SK-N-SH (cell line): ENCODE measurements around the gene MPPE1. TPM values are rescaled to one million over a fixed set of nuclear protein-coding genes. Genes with fewer than 3 reads are reported as not detected.

Experiments used
- CTCF ChIA-PET: fragments of 300-600, 350-600 bp; formaldehyde crosslinking; extraction: SDS; loops from one replicate; lab custom pipeline; 2021; lab: Yijun Ruan, JAX
- POLR2A ChIA-PET: fragments of 350-600 bp; sonication (Branson Sonifier 250); formaldehyde crosslinking; extraction: SDS; loops from one replicate; lab custom pipeline; 2020; ENCODE audit warnings: antibody characterized with exemption, inconsistent platforms; lab: Yijun Ruan, JAX
- DNase-seq: peaks from one replicate; pipeline ENCODE4 v3.0.0; 2012
- H2AFZ ChIP-seq: fragments of 200-600 bp; sonication (generic); 2 replicates; pipeline ENCODE4 v1.8.1; 2016; ENCODE audit warnings: antibody characterized with exemption, mild to moderate bottlenecking, low read depth
- H3F3A ChIP-seq: fragments of 200-600 bp; sonication (generic); replicated peaks from 2 replicates; pipeline ENCODE3; 2016; ENCODE audit warnings: antibody characterized with exemption, mild to moderate bottlenecking; ENCODE audit not compliant: insufficient read depth
- H3K27ac ChIP-seq, 2 experiments: fragments of 200-500 bp in 1 of 2; fragments of 200-600 bp in 1 of 2; sonication (Bioruptor generic) in 1 of 2; sonication (generic), shearing (Covaris generic) in 1 of 2; 2 replicates each; pipeline versions ENCODE4 v1.5.1 to v1.6.1; 2014 to 2016; ENCODE audit warnings: low read depth in 2 of 2, inconsistent platforms in 1 of 2, low read length in 1 of 2, mild to moderate bottlenecking in 1 of 2, mixed read lengths in 1 of 2
- H3K27me3 ChIP-seq: fragments of 200-600 bp; sonication (generic), shearing (Covaris generic); 2 replicates; pipeline ENCODE4 v1.6.1; 2016; ENCODE audit warnings: mixed run types; ENCODE audit not compliant: insufficient read depth
- H3K36me3 ChIP-seq, 2 experiments: fragments of 200-500 bp in 1 of 2; fragments of 200-600 bp in 1 of 2; sonication (Bioruptor generic) in 1 of 2; sonication (generic) in 1 of 2; replicated peaks in 1 of 2; 2 replicates each; pipeline versions ENCODE3 to v1.5.1; 2014 to 2016; ENCODE audit warnings: low read length in 1 of 2, mild to moderate bottlenecking in 1 of 2; ENCODE audit not compliant: insufficient read depth in 2 of 2, control insufficient read depth in 1 of 2
- H3K4me1 ChIP-seq, 2 experiments: fragments of 200-500 bp in 1 of 2; fragments of 200-600 bp in 1 of 2; sonication (Bioruptor generic) in 1 of 2; sonication (generic), shearing (Covaris generic) in 1 of 2; 2 replicates each; pipeline versions ENCODE4 v1.5.1 to v1.6.1; 2014 to 2016; ENCODE audit warnings: low read depth in 1 of 2, low read length in 1 of 2, mixed run types in 1 of 2; ENCODE audit not compliant: insufficient read depth in 2 of 2, control insufficient read depth in 1 of 2
- H3K4me2 ChIP-seq: fragments of 200-600 bp; sonication (generic), shearing (Covaris generic); 2 replicates; pipeline ENCODE4 v1.6.1; 2017; ENCODE audit warnings: mixed run types
- H3K4me3 ChIP-seq, 2 experiments: fragments of 200-500 bp in 1 of 2; fragments of 200-600 bp in 1 of 2; sonication (Bioruptor generic) in 1 of 2; sonication (generic), shearing (Covaris generic) in 1 of 2; 2 replicates each; pipeline versions ENCODE4 v1.5.1 to v1.8.1; 2014 to 2016; ENCODE audit warnings: low read depth in 2 of 2, inconsistent platforms in 1 of 2, low read length in 1 of 2, mild to moderate bottlenecking in 1 of 2, mixed read lengths in 1 of 2, moderate library complexity in 1 of 2
- H3K79me2 ChIP-seq: fragments of 200-600 bp; sonication (generic); 2 replicates; pipeline ENCODE4 v1.8.1; 2017; ENCODE audit warnings: mild to moderate bottlenecking; ENCODE audit not compliant: insufficient read depth
- H3K9ac ChIP-seq: fragments of 200-600 bp; sonication (generic); 2 replicates; pipeline ENCODE4 v1.6.1; 2017; ENCODE audit warnings: mixed run types
- H3K9me2 ChIP-seq: fragments of 200-600 bp; sonication (generic); 2 replicates; pipeline ENCODE4 v1.6.1; 2017; ENCODE audit warnings: mixed run types
- H3K9me3 ChIP-seq: fragments of 200-600 bp; sonication (generic); 2 replicates; pipeline ENCODE4 v1.6.1; 2017; ENCODE audit warnings: mixed run types, mild to moderate bottlenecking, moderate library complexity
- H4K20me1 ChIP-seq: fragments of 200-600 bp; sonication (generic); 2 replicates; pipeline ENCODE4 v1.6.1; 2017; ENCODE audit warnings: mild to moderate bottlenecking, mixed run types; ENCODE audit not compliant: insufficient read depth
- EP300 ChIP-seq, 2 experiments: IDR thresholded peaks; 2 replicates each; pipeline versions ENCODE4 v1.4.0 to v1.6.1; 2012; ENCODE audit warnings: borderline replicate concordance in 1 of 2, low read depth in 1 of 2, low read length in 1 of 2
- GABPA ChIP-seq: IDR thresholded peaks from 2 replicates; pipeline ENCODE4 v1.4.0; 2012; ENCODE audit warnings: low read depth, mild to moderate bottlenecking
- RAD21 ChIP-seq: IDR thresholded peaks from 2 replicates; pipeline ENCODE4 v1.6.1; 2012; ENCODE audit warnings: mild to moderate bottlenecking, low read length
- RFX5 ChIP-seq: IDR thresholded peaks from 2 replicates; pipeline ENCODE4 v1.6.1; 2012; ENCODE audit warnings: mild to moderate bottlenecking, improper control_type of control experiment, low read length
- RXRA ChIP-seq: IDR thresholded peaks from 2 replicates; pipeline ENCODE4 v1.4.0; 2012; ENCODE audit warnings: low read depth, mild to moderate bottlenecking, borderline replicate concordance
- SMC3 ChIP-seq: IDR thresholded peaks from 2 replicates; pipeline ENCODE4 v1.6.1; 2012; ENCODE audit warnings: low read depth, low read length, improper control_type of control experiment
- TAF1 ChIP-seq: IDR thresholded peaks from 2 replicates; pipeline ENCODE4 v1.6.1; 2012; ENCODE audit warnings: low read depth, mild to moderate bottlenecking, low read length, moderate library complexity, borderline replicate concordance
- TCF12 ChIP-seq: IDR thresholded peaks from 2 replicates; pipeline ENCODE4 v1.4.0; 2012
- TEAD4 ChIP-seq: IDR thresholded peaks from 2 replicates; pipeline ENCODE4 v1.4.0; 2012; ENCODE audit warnings: mild to moderate bottlenecking, borderline replicate concordance; ENCODE audit not compliant: insufficient read depth
- YY1 ChIP-seq: IDR thresholded peaks from 2 replicates; pipeline ENCODE4 v1.4.0; 2012; ENCODE audit warnings: low read depth, mild to moderate bottlenecking
- WGBS: methylation state at CpG from one replicate; pipeline ENCODE4 v1.1.6; 2017; ENCODE audit warnings: low lambda C conversion rate; 5-methylcytosine and 5-hydroxymethylcytosine counted together
- polyA plus RNA-seq, 3 experiments: library from polyadenylated mRNA; depleted of rRNA; stranded (reverse); fragments of >200 nt; gene quantifications; 2 replicates each; pipeline ENCODE4 v1.2.3, GENCODE V29; 2012
- TF ChIP-seq, protein P1 (sequence below): IDR thresholded peaks from 2 replicates; pipeline ENCODE4; 2012
- TF ChIP-seq, protein P2 (sequence below): fragments of 150-350 bp; IDR thresholded peaks from 2 replicates; pipeline ENCODE4 v1.6.1; 2016; ENCODE audit warnings: mild to moderate bottlenecking, low read depth, low read length
- TF ChIP-seq, protein P3 (sequence below): IDR thresholded peaks from 2 replicates; pipeline ENCODE4 v1.4.0; 2012; ENCODE audit warnings: low read depth, borderline replicate concordance
- TF ChIP-seq, protein P4 (sequence below): fragments of 200-600 bp; sonication (generic); IDR thresholded peaks from 2 replicates; pipeline ENCODE4 v1.6.1; 2017; ENCODE audit warnings: antibody characterized with exemption, mild to moderate bottlenecking, moderate library complexity

MPPE1 gene
- polyA plus RNA-seq, 1 of the 3 experiments (the other 2 are of a cell fraction) = 13.2 TPM

DNA sequence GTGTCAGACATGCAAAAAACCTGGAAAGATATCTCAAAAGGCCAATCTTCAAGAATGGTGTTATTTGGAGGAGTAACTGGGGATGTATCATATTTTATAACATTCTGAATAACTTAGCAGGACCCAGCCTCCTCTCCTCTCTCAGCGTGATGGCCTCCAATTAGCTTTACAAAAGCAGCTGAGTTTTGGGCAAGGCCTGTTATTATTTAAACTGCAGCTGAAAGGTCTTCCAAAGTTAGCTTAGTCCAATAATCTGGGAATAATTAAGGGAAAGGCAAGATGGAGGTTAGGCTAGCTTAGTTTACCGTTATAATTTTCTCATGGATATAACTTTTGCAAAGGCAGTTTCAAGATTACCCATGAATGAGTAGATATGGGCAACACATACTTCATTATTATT lies 32.8 kb upstream of the MPPE1 start:
- TF ChIP-seq, protein P1, sequence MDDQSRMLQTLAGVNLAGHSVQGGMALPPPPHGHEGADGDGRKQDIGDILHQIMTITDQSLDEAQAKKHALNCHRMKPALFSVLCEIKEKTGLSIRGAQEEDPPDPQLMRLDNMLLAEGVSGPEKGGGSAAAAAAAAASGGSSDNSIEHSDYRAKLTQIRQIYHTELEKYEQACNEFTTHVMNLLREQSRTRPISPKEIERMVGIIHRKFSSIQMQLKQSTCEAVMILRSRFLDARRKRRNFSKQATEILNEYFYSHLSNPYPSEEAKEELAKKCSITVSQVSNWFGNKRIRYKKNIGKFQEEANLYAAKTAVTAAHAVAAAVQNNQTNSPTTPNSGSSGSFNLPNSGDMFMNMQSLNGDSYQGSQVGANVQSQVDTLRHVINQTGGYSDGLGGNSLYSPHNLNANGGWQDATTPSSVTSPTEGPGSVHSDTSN = no peak
- TF ChIP-seq SMC3 (no peak), EP300 (IDR thresholded peaks at IDR 0.05; ENCODE audit: borderline replicate concordance in 1 of 2, low read depth in 1 of 2, low read length in 1 of 2) (no peak)
- TF ChIP-seq, protein P2, sequence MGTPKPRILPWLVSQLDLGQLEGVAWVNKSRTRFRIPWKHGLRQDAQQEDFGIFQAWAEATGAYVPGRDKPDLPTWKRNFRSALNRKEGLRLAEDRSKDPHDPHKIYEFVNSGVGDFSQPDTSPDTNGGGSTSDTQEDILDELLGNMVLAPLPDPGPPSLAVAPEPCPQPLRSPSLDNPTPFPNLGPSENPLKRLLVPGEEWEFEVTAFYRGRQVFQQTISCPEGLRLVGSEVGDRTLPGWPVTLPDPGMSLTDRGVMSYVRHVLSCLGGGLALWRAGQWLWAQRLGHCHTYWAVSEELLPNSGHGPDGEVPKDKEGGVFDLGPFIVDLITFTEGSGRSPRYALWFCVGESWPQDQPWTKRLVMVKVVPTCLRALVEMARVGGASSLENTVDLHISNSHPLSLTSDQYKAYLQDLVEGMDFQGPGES = no peak
- DNase-seq = no peak
- H3K36me3 ChIP-seq = no peaks in the 10 kb centered on the region
- H3F3A ChIP-seq = no peaks in the 10 kb centered on the region
- H3K27me3 ChIP-seq = peaks cover 13% of the 10 kb centered on the region; the same call in 1 of the 2 replicates
- H3K4me3 ChIP-seq = no peak overlapping the region
- H3K27ac ChIP-seq = no peak overlapping the region
- H2AFZ ChIP-seq = no peak overlapping the region
- no peaks in the 10 kb centered on the region for H3K79me2 ChIP-seq
- H3K9me3 ChIP-seq = no peaks in the 10 kb centered on the region
- CTCF ChIA-PET = interaction anchor here (0.6 to 6.5 kb wide), 3 partner anchors 46 to 96 kb away, joined by 3 to 117 read pairs (median 95); no protein-coding TSS in a partner anchor
- H4K20me1 ChIP-seq = no peaks in the 10 kb centered on the region
- no peaks in the 10 kb centered on the region for H3K9me2 ChIP-seq
- H3K9ac ChIP-seq = no peak overlapping the region
- no peaks in the 10 kb centered on the region for H3K4me1 ChIP-seq
- H3K4me2 ChIP-seq = no peak overlapping the region
- POLR2A ChIA-PET = no interaction called here
- 48% methylated on average over 2 of the region's 2 CpGs for WGBS

DNA sequence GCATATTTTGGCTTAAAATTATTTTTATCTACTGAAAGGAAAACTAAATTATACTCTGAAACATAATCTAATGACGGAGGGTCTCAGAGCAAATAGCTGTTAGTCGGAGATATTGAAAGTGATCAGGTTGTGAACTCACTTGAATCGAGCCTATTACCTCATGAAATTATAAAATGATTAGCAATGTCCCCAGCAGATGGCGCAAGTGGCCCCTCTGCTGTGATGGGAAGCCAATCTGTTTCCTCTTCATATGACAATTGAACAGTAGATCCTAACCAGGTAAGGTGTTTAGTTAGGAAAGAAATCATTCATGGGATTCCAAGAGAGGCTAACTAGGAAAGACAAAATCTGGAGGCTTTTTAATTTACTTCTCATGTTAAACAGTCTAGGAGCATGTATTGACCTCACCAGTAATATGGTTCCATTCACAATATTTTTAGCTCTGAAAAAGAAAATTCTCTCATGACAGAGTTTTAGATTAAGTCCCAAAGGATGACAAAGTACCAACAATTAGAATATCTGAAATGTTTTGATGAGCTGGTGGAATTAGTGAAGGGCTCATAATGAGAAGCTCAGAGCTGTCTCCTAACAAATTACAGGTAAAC lies 29.9 kb upstream of the MPPE1 start:
- no peaks in the 10 kb centered on the region for H3F3A ChIP-seq
- ChIA-PET POLR2A (no interaction called here), CTCF (interaction anchor here (0.6 to 6.5 kb wide), 43 partner anchors 8 to 299 kb away, joined by 3 to 117 read pairs (median 4); partner anchors contain the start of gene IMPA2)
- H3K9ac ChIP-seq = no peak overlapping the region
- 1% methylated on average over 4 of the region's 4 CpGs for WGBS
- H3K9me3 ChIP-seq = no peaks in the 10 kb centered on the region
- no peak for TF ChIP-seq RXRA
- peak; percentile 73 for TF ChIP-seq RAD21
- no peak for TF ChIP-seq TCF12
- TF ChIP-seq, protein P1 = no peak
- no peak for TF ChIP-seq TAF1
- TF ChIP-seq YY1 = no peak
- TF ChIP-seq, protein P2 = no peak
- peak; percentile 86 for TF ChIP-seq SMC3
- TF ChIP-seq, protein P3, sequence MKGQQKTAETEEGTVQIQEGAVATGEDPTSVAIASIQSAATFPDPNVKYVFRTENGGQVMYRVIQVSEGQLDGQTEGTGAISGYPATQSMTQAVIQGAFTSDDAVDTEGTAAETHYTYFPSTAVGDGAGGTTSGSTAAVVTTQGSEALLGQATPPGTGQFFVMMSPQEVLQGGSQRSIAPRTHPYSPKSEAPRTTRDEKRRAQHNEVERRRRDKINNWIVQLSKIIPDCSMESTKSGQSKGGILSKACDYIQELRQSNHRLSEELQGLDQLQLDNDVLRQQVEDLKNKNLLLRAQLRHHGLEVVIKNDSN = no peak
- no peak for TF ChIP-seq TEAD4
- no peak for TF ChIP-seq RFX5
- no peak for TF ChIP-seq GABPA
- TF ChIP-seq, protein P4, sequence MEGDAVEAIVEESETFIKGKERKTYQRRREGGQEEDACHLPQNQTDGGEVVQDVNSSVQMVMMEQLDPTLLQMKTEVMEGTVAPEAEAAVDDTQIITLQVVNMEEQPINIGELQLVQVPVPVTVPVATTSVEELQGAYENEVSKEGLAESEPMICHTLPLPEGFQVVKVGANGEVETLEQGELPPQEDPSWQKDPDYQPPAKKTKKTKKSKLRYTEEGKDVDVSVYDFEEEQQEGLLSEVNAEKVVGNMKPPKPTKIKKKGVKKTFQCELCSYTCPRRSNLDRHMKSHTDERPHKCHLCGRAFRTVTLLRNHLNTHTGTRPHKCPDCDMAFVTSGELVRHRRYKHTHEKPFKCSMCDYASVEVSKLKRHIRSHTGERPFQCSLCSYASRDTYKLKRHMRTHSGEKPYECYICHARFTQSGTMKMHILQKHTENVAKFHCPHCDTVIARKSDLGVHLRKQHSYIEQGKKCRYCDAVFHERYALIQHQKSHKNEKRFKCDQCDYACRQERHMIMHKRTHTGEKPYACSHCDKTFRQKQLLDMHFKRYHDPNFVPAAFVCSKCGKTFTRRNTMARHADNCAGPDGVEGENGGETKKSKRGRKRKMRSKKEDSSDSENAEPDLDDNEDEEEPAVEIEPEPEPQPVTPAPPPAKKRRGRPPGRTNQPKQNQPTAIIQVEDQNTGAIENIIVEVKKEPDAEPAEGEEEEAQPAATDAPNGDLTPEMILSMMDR = peak; percentile 87
- no peak overlapping the region for H2AFZ ChIP-seq
- no peaks in the 10 kb centered on the region for H3K79me2 ChIP-seq
- no peaks in the 10 kb centered on the region for H3K4me1 ChIP-seq
- H3K4me2 ChIP-seq = no peak overlapping the region
- DNase-seq = peak; percentile 72
- no peaks in the 10 kb centered on the region for H3K9me2 ChIP-seq
- H4K20me1 ChIP-seq = no peaks in the 10 kb centered on the region
- no peaks in the 10 kb centered on the region for H3K36me3 ChIP-seq
- H3K27me3 ChIP-seq = peaks cover 36% of the 10 kb centered on the region
- no peak overlapping the region for H3K27ac ChIP-seq
- no peak overlapping the region; a peak in 1 of 4 replicates for H3K4me3 ChIP-seq
